ENCODE measurements around the gene TARS2. TPM values are rescaled to one million over a fixed set of nuclear protein-coding genes. Genes with fewer than 3 reads are reported as not detected.

The TARS2 gene
- total and polyA plus RNA-seq, 2 experiments from 2014 or later = 14.0 to 14.4 TPM

DNA sequence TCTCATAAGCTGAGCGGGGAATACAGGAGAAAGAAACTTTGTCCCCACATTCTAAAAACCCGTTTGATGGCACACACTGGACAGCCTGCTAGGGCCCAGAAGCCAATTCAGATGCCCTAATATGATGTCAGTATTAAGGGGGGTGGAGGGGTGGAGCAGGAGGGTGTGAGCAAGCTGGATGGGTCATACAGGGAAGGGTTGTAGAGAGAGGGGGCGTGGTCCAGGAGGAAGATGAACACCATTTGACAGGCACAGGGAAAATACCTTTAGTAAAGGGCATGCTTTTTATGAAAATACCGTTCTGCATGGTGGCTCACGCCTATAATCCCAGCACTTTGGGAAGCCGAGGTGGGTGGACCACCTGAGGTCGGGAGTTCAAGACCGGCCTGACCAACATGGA lies 6.0 kb downstream of the TARS2 start:
- DNase-seq = no peak
- TF ChIP-seq EZH2phosphoT487 (IDR thresholded peaks at IDR 0.05; ENCODE audit: insufficient read depth, low read depth) (no peak), EZH2 (IDR thresholded peaks at IDR 0.05; ENCODE audit: insufficient read depth, poor library complexity, severe bottlenecking) (no peak)
- in situ Hi-C loops (cut with MboI) = no loop called here

DNA sequence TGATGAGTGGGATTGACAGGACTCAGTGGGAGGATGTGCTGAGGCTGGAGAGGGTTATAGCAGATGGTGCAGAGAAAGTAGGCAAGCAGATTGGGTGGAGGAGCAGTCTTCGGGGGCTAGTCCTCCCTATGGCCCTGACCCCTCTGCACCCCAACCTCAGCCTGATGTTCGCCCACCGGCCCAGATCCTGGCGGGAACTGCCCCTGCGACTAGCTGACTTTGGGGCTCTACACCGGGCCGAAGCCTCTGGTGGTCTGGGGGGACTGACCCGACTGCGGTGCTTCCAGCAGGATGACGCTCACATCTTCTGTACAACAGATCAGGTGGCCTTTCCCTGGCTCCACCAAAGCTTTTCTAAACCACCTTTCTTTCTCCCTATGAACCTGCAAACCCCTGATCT lies 11.1 kb downstream of the TARS2 start:
- Histone ChIP-seq H3K36me3 (ENCODE audit: low read depth) (no peaks in the 10 kb centered on the region), H3K9me2 (ENCODE audit: insufficient read depth) (no peaks in the 10 kb centered on the region), H3K79me2 (ENCODE audit: insufficient read depth) (no peaks in the 10 kb centered on the region), H3K27ac (no peak overlapping the region), H3K9ac (no peak overlapping the region), H3K4me1 (ENCODE audit: insufficient read depth) (no peaks in the 10 kb centered on the region), H3K9me3 (ENCODE audit: low read depth) (no peaks in the 10 kb centered on the region), H2AFZ (no peak overlapping the region), H3K4me3 (no peak overlapping the region), H3F3A (ENCODE audit: insufficient read depth) (no peaks in the 10 kb centered on the region), H3K27me3 (replicated peaks; ENCODE audit: insufficient read depth) (no peaks in the 10 kb centered on the region), H4K20me1 (ENCODE audit: insufficient read depth) (no peaks in the 10 kb centered on the region), H3K4me2 (ENCODE audit: unreplicated experiment) (no peak overlapping the region)
- no peak for TF ChIP-seq EZH2 (IDR thresholded peaks at IDR 0.05; ENCODE audit: insufficient read depth, poor library complexity, severe bottlenecking)
- in situ Hi-C loops (cut with MboI) = no loop called here
- WGBS, 2 experiments (ENCODE audit: low coverage in 1 of 2, low lambda C conversion rate in 2 of 2, missing lambda C conversion rate in 2 of 2) = 96 to 98% methylated on average over 10 of the region's 10 CpGs
- DNase-seq = no peak

More for the DNA sequence above, 6.0 kb downstream of the TARS2 start:
- Histone ChIP-seq H3K4me3 (no peak overlapping the region), H3K27me3 (replicated peaks; ENCODE audit: insufficient read depth) (no peaks in the 10 kb centered on the region), H3K9me3 (ENCODE audit: low read depth) (no peaks in the 10 kb centered on the region), H3F3A (ENCODE audit: insufficient read depth) (no peaks in the 10 kb centered on the region), H3K4me2 (ENCODE audit: unreplicated experiment) (no peak overlapping the region), H3K36me3 (ENCODE audit: low read depth) (peaks cover 7% of the 10 kb centered on the region; the same call in 1 of the 2 replicates), H3K9ac (no peak overlapping the region), H3K4me1 (ENCODE audit: insufficient read depth) (peaks cover 4% of the 10 kb centered on the region; the same call in 1 of the 2 replicates), H3K79me2 (ENCODE audit: insufficient read depth) (peaks cover under 1% of the 10 kb centered on the region; the same call in 1 of the 2 replicates), H4K20me1 (ENCODE audit: insufficient read depth) (no peaks in the 10 kb centered on the region), H3K9me2 (ENCODE audit: insufficient read depth) (no peaks in the 10 kb centered on the region), H2AFZ (no peak overlapping the region), H3K27ac (no peak overlapping the region)
- WGBS, 2 experiments (ENCODE audit: low coverage in 1 of 2, low lambda C conversion rate in 2 of 2, missing lambda C conversion rate in 2 of 2) = 95 to 97% methylated on average over 8 of the region's 8 CpGs

DNA sequence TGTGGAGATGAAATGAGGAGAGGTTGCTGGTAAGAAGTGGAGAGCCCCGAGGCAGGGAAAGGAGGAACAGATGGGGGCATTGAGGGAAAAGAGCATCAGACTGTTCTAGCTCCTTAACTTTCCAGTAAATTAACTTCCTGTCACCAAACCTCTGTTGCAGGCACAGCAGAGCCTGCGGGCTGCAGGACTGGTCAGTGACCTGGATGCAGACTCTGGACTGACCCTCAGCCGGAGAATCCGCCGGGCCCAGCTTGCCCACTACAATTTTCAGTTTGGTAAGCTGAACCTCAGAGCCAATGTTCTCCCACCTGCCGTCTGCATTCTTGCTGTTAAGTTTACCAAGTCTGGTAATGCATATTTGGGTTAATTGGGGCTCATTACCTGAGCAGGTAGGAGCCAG lies 18.2 kb downstream of the TARS2 start:
- in situ Hi-C loops (cut with MboI) = no loop called here
- H3K27ac ChIP-seq = no peak overlapping the region
- H3F3A ChIP-seq (ENCODE audit: insufficient read depth) = peaks cover 10% of the 10 kb centered on the region
- H3K4me2 ChIP-seq (ENCODE audit: unreplicated experiment) = no peak overlapping the region
- H3K9me2 ChIP-seq (ENCODE audit: insufficient read depth) = no peaks in the 10 kb centered on the region
- H4K20me1 ChIP-seq (ENCODE audit: insufficient read depth) = no peaks in the 10 kb centered on the region
- no peak overlapping the region for H3K9ac ChIP-seq
- no peaks in the 10 kb centered on the region for H3K27me3 ChIP-seq (replicated peaks; ENCODE audit: insufficient read depth)
- no peak for DNase-seq
- H3K9me3 ChIP-seq (ENCODE audit: low read depth) = no peaks in the 10 kb centered on the region
- H3K4me3 ChIP-seq = no peak overlapping the region
- peaks cover 8% of the 10 kb centered on the region; the same call in 1 of the 2 replicates for H3K36me3 ChIP-seq (ENCODE audit: low read depth)
- peaks cover 20% of the 10 kb centered on the region for H3K4me1 ChIP-seq (ENCODE audit: insufficient read depth)
- WGBS, 2 experiments (ENCODE audit: low coverage in 1 of 2, low lambda C conversion rate in 2 of 2, missing lambda C conversion rate in 2 of 2) = 88 to 90% methylated on average over 6 of the region's 6 CpGs
- TF ChIP-seq EZH2phosphoT487 (IDR thresholded peaks at IDR 0.05; ENCODE audit: insufficient read depth, low read depth) (no peak), EZH2 (IDR thresholded peaks at IDR 0.05; ENCODE audit: insufficient read depth, poor library complexity, severe bottlenecking) (no peak)
- peaks cover 25% of the 10 kb centered on the region for H3K79me2 ChIP-seq (ENCODE audit: insufficient read depth)
- no peak overlapping the region for H2AFZ ChIP-seq

DNA sequence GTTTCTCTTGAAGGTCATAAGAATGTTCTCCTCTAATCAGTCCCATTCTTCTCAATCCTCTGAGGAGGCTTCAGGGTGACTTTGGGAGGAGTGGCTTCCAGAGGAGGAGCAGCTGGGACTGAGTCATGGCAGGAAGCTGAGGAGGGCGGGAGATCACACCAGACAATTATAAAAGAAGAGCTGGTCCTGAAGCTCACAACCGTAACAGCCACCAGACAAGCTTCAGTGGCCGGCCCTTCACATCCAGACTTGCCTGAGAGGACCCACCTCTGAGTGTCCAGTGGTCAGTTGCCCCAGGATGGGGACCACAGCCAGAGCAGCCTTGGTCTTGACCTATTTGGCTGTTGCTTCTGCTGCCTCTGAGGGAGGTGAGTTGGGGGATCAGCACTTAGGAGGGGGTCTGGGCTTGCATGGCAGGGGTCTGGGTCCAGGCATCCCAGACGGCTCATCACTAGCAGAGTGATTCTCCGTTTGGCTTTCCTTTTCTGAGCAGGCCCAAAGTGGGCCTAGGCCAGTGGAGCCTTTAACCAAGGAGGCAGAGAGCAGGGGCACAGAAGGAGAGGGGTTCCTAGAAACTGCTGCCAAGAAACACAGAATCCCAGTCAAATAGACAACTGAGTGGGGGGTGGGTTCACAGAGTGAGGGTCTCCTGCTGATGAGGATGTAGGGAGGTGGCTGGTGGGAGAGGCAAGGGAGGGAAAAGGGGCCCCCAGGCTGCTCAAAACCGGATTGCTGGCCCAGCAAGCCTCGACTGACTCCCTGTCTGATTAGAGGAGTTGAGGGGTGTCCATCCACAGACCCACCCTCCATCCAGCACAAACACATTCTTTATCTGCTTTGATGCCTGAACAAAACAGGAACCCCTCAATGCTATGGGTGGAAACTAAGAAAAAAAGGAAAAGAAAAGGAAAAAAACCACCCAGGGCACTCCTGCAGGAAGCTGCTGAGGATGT lies 21.0 kb downstream of the TARS2 start, which contains the start of gene ECM1:
ECM1 (plus strand) TSS at position 198 of the 953 bp plus-strand sequence; CDS start at position 299, 101 bp downstream.
- Histone ChIP-seq H3K9me3 (ENCODE audit: low read depth) (no peaks in the 10 kb centered on the region), H3K4me1 (ENCODE audit: insufficient read depth) (peaks cover 25% of the 10 kb centered on the region), H3K27ac (peak within 1 kb of the TSS; percentile 60), H3K79me2 (ENCODE audit: insufficient read depth) (peaks cover 33% of the 10 kb centered on the region), H3K9ac (peak within 1 kb of the TSS; percentile 83), H4K20me1 (ENCODE audit: insufficient read depth) (no peaks in the 10 kb centered on the region), H2AFZ (peak within 1 kb of the TSS; percentile 35), H3K27me3 (replicated peaks; ENCODE audit: insufficient read depth) (no peaks in the 10 kb centered on the region), H3K9me2 (ENCODE audit: insufficient read depth) (no peaks in the 10 kb centered on the region), H3F3A (ENCODE audit: insufficient read depth) (peaks cover 10% of the 10 kb centered on the region), H3K4me3 (peak within 1 kb of the TSS; percentile 75), H3K4me2 (ENCODE audit: unreplicated experiment) (peak within 1 kb of the TSS; percentile 96), H3K36me3 (ENCODE audit: low read depth) (peaks cover 8% of the 10 kb centered on the region; the same call in 1 of the 2 replicates)
- in situ Hi-C loops (cut with MboI) = no loop called here
- peak; percentile 92 for DNase-seq
- TF ChIP-seq EZH2 (IDR thresholded peaks at IDR 0.05; ENCODE audit: insufficient read depth, poor library complexity, severe bottlenecking) = no peak
- TF ChIP-seq EZH2phosphoT487 (IDR thresholded peaks at IDR 0.05; ENCODE audit: insufficient read depth, low read depth) = no peak
- 0 to 1% methylated on average over 6 to 7 of the region's 7 CpGs for WGBS, 2 experiments (ENCODE audit: low coverage in 1 of 2, low lambda C conversion rate in 2 of 2, missing lambda C conversion rate in 2 of 2)
